PC-3 (cell line): ENCODE measurements around the gene RIPOR3. TPM values are rescaled to one million over a fixed set of nuclear protein-coding genes. Genes with fewer than 3 reads are reported as not detected.
A peak's percentile ranks its signal among the peaks of the same experiment; 100 is the strongest.

Source experiments
- ATAC-seq: fragments of 200-7000 bp; cut with Tn5 transposase; 2 replicates; pipeline ENCODE4 v1.9.1; 2020; ENCODE audit warnings: mild to moderate bottlenecking, moderate library complexity
- BruUV-seq: library from RNA; stranded (reverse); fragments of 400-500 nt; replicated peaks from 2 replicates; lab custom pipeline; 2021; lab: Mats Ljungman, UMichigan
- CTCF ChIA-PET: fragments of 300-600 bp; sonication (Branson Sonifier 250); formaldehyde crosslinking; loops from one replicate; lab custom pipeline; 2022; ENCODE audit warnings: antibody characterized with exemption; lab: Charles Lee
- POLR2A ChIA-PET: fragments of 300-600 bp; sonication (Branson Sonifier 250); formaldehyde crosslinking; loops from one replicate; lab custom pipeline; 2022; ENCODE audit warnings: antibody characterized with exemption; ENCODE audit not compliant: unreplicated experiment; lab: Charles Lee
- DNase-seq: peaks from one replicate; pipeline ENCODE4 v3.0.0-alpha.2; 2015
- H2AFZ ChIP-seq: fragments of 300-600 bp; sonication (generic); 2 replicates; pipeline ENCODE4 v1.6.0; 2016; ENCODE audit warnings: antibody characterized with exemption, low read length
- H3F3A ChIP-seq: fragments of 300-600 bp; sonication (generic); one replicate; pipeline ENCODE4 v1.6.0; 2017; ENCODE audit warnings: antibody characterized with exemption, low read length, control low read depth, mild to moderate bottlenecking; ENCODE audit not compliant: unreplicated experiment
- H3K27ac ChIP-seq: fragments of 300-600 bp; sonication (generic); 2 replicates; pipeline ENCODE4 v1.5.1; 2016; ENCODE audit warnings: mild to moderate bottlenecking, low read length
- H3K27me3 ChIP-seq: fragments of 300-600 bp; sonication (generic); 2 replicates; pipeline ENCODE4 v1.6.1; 2016; ENCODE audit warnings: low read length, mixed read lengths
- H3K36me3 ChIP-seq: fragments of 300-600 bp; sonication (generic); 2 replicates; pipeline ENCODE4 v1.6.1; 2016; ENCODE audit warnings: low read depth, mixed run types, low read length, mixed read lengths
- H3K4me1 ChIP-seq: fragments of 300-600 bp; sonication (generic); 2 replicates; pipeline ENCODE4 v1.5.1; 2016; ENCODE audit warnings: low read length; ENCODE audit not compliant: insufficient read depth
- H3K4me2 ChIP-seq: fragments of 300-600 bp; sonication (generic); 2 replicates; pipeline ENCODE4 v1.6.0; 2016; ENCODE audit warnings: low read length
- H3K4me3 ChIP-seq: fragments of 300-600 bp; sonication (generic); 2 replicates; pipeline ENCODE4 v1.5.1; 2016; ENCODE audit warnings: mild to moderate bottlenecking, low read length, mixed read lengths
- H3K79me2 ChIP-seq: fragments of 300-600 bp; sonication (generic); 2 replicates; pipeline ENCODE4 v1.6.1; 2017; ENCODE audit warnings: low read length, mixed read lengths
- H3K9ac ChIP-seq: fragments of 300-600 bp; sonication (generic); 2 replicates; pipeline ENCODE4 v1.6.0; 2016; ENCODE audit warnings: mild to moderate bottlenecking, low read length
- H3K9me2 ChIP-seq: fragments of 300-600 bp; sonication (generic); replicated peaks from 2 replicates; pipeline ENCODE4 v1.6.1; 2016; ENCODE audit warnings: mixed run types, low read length, mixed read lengths
- H3K9me3 ChIP-seq: fragments of 300-600 bp; sonication (generic); 2 replicates; pipeline ENCODE4 v1.6.1; 2016; ENCODE audit warnings: low read length, mixed read lengths
- H4K20me1 ChIP-seq: fragments of 300-600 bp; sonication (generic); 2 replicates; pipeline ENCODE4 v1.6.1; 2016; ENCODE audit warnings: low read length, mixed read lengths
- EZH2 ChIP-seq: fragments of 300-600 bp; sonication (generic); IDR thresholded peaks from one replicate; pipeline ENCODE4 v1.6.1; 2017; ENCODE audit warnings: antibody characterized with exemption, mild to moderate bottlenecking, low read length; ENCODE audit not compliant: unreplicated experiment
- EZH2phosphoT487 ChIP-seq: fragments of 300-600 bp; sonication (generic); IDR thresholded peaks from 2 replicates; pipeline ENCODE4 v1.6.1; 2018; ENCODE audit warnings: mild to moderate bottlenecking, antibody characterized with exemption, low read length, borderline replicate concordance
- intact Hi-C: fragments of 100-400 bp; cut with micrococcal nuclease; formaldehyde crosslinking; loops from 2 replicates; pipeline ENCODE4 v1.9.0; 2023
- total RNA-seq: library from RNA; depleted of rRNA; stranded (reverse); fragments of >200 nt; gene quantifications from 2 replicates; pipeline ENCODE4 v1.2.3, GENCODE V29; 2014
- TF ChIP-seq, protein P1 (sequence below): fragments of 300-600 bp; sonication (generic); conservative IDR thresholded peaks from 2 replicates; pipeline ENCODE4 v1.5.1; 2017; ENCODE audit warnings: antibody characterized with exemption, low read depth, mild to moderate bottlenecking, low read length

The RIPOR3 gene
- total RNA-seq, 1 experiment from 2014 or later: 0.04 TPM

DNA sequence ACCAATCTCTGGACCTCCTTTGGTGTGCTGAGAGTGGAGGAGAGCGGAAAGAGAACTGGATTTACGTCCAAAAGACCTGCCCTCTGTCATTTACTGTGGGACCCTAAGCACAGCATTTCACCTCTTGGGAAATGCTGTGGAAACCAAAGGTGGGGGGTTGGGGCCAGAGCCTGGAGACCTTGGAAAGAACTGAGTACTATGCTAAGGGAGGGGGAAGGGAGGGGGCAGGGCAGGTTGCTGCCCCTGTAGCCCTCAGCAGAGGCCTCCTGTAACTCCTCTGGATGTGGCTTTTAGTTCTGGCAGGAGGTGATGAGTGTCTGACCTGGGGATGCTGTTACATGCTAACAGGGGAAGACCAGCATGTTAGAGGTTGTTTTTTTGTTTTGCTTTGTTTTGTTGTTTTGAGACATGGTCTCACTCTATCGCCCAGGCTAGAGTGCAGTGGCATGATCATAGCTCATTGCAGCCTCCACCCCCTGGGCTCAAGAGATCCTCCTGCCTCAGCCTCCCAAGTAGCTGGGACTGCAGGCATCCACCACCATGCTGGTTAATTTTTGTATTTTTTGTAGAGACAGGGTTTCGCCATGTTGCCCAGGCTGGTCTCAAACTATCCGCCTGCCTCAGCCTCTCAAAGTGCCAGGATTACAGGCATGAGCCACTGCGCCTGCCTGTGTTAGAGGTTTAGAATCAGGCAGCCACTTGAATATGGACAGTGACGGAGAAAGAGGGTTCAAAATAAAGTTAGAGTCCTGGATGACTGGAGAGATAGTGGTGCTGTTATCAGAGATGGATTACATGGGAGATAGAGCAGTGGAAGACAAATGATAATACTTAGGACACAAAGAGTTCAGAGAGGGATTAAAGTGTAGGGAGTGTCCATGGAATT is 21.7 kb upstream of the RIPOR3 start:
- Histone ChIP-seq H3K36me3 (no peaks in the 10 kb centered on the region), H4K20me1 (no peaks in the 10 kb centered on the region), H3K4me3 (no peak overlapping the region), H3K9me2 (no peaks in the 10 kb centered on the region), H3K4me1 (peaks cover 13% of the 10 kb centered on the region), H3K27ac (no peak overlapping the region), H3K9ac (no peak overlapping the region), H3K27me3 (no peaks in the 10 kb centered on the region), H3K9me3 (no peaks in the 10 kb centered on the region), H3K4me2 (no peak overlapping the region), H3F3A (no peaks in the 10 kb centered on the region), H3K79me2 (no peaks in the 10 kb centered on the region), H2AFZ (no peak overlapping the region)
- DNase-seq (no peak), ATAC-seq (no peak)
- ChIA-PET CTCF (interaction anchor here (0.7 to 1.0 kb wide), 7 partner anchors 12 to 89 kb away, joined by 3 to 9 read pairs (median 4); no protein-coding TSS in a partner anchor), POLR2A (no interaction called here)
- no TSS peak for BruUV-seq
- TF ChIP-seq EZH2 (no peak), EZH2phosphoT487 (no peak)
- TF ChIP-seq, protein P1, sequence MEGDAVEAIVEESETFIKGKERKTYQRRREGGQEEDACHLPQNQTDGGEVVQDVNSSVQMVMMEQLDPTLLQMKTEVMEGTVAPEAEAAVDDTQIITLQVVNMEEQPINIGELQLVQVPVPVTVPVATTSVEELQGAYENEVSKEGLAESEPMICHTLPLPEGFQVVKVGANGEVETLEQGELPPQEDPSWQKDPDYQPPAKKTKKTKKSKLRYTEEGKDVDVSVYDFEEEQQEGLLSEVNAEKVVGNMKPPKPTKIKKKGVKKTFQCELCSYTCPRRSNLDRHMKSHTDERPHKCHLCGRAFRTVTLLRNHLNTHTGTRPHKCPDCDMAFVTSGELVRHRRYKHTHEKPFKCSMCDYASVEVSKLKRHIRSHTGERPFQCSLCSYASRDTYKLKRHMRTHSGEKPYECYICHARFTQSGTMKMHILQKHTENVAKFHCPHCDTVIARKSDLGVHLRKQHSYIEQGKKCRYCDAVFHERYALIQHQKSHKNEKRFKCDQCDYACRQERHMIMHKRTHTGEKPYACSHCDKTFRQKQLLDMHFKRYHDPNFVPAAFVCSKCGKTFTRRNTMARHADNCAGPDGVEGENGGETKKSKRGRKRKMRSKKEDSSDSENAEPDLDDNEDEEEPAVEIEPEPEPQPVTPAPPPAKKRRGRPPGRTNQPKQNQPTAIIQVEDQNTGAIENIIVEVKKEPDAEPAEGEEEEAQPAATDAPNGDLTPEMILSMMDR: no peak
- intact Hi-C loops: no loop called here

DNA sequence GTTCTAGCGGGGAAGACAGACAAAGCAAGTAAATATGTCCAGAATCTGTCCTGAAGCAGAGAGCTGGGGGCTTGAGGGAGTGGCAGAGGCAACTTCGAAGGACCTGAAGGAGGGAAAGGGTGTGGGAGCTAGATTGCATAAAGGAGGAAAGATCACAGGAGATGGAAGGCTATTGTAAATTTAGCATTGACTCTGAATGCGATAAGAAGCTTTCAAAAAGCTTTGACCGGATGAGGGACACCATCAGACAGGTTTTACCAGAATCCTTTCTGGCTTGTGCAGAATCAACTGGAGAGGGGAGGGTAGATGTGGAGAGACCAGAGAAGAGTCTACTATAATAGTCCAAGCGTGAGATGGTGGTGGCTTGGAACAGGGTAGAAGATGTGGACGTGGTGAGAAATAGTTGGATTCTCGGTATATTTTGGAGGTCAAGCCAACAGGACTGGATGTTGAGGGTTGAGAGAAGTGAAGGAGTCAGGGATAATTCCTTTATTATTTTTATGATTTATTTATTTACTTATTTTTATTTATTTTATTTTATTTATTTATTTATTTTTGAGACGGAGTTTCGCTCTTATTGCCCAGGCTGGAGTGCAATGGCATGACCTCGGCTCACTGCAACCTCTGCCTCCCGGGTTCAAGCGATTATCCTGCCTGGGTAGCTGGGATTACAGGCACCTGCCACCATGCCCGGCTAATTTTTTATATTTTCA is 19.9 kb upstream of the RIPOR3 start:
- H3K9me2 ChIP-seq: no peaks in the 10 kb centered on the region
- TF ChIP-seq EZH2phosphoT487 (no peak), EZH2 (no peak)
- TF ChIP-seq, protein P1: no peak
- H3K36me3 ChIP-seq: no peaks in the 10 kb centered on the region
- CTCF ChIA-PET: no interaction called here
- H3K4me3 ChIP-seq: no peak overlapping the region
- no peaks in the 10 kb centered on the region for H3K9me3 ChIP-seq
- no peaks in the 10 kb centered on the region for H3K27me3 ChIP-seq
- peak overlapping the region; percentile 3; the same call in 1 of the 2 replicates for H3K27ac ChIP-seq
- H3F3A ChIP-seq: no peaks in the 10 kb centered on the region
- H3K4me1 ChIP-seq: peaks cover 13% of the 10 kb centered on the region
- H3K4me2 ChIP-seq: peak overlapping the region; percentile 55
- peak; percentile 58 for DNase-seq
- intact Hi-C loops: no loop called here
- BruUV-seq: no TSS peak
- POLR2A ChIA-PET: no interaction called here
- H3K9ac ChIP-seq: no peak overlapping the region
- H3K79me2 ChIP-seq: no peaks in the 10 kb centered on the region
- no peak for ATAC-seq
- peak overlapping the region; percentile 74; the same call in 1 of the 2 replicates for H2AFZ ChIP-seq
- no peaks in the 10 kb centered on the region for H4K20me1 ChIP-seq
